GM12878 (cell line): ENCODE measurements around the gene ADK. TPM values are rescaled to one million over a fixed set of nuclear protein-coding genes. Genes with fewer than 3 reads are reported as not detected.

Source experiments
- ATAC-seq: fragments of 200-7000 bp; cut with Tn5 transposase; 3 replicates; pipeline ENCODE4 v1.9.1; 2020; ENCODE audit warnings: mild to moderate bottlenecking, moderate library complexity
- BruUV-seq: library from RNA; stranded (reverse); fragments of 400-500 nt; replicated peaks from 2 replicates; lab custom pipeline; 2021; lab: Mats Ljungman, UMichigan
- CTCF ChIA-PET: fragments of 300-600 bp; sonication (Branson Sonifier 250); formaldehyde crosslinking; extraction: SDS; loops from one replicate; lab custom pipeline; 2021; ENCODE audit warnings: inconsistent platforms; lab: Yijun Ruan, JAX
- POLR2A ChIA-PET: fragments of 350-600 bp; formaldehyde crosslinking; extraction: SDS; loops from one replicate; lab custom pipeline; 2021; ENCODE audit warnings: inconsistent platforms; lab: Charles Lee
- RAD21 ChIA-PET: fragments of 300-600 bp; sonication (Branson Sonifier 250); formaldehyde crosslinking; loops from one replicate; lab custom pipeline; 2023; ENCODE audit warnings: antibody characterized with exemption; ENCODE audit not compliant: unreplicated experiment; lab: Charles Lee
- SMC1A ChIA-PET: fragments of 300-600 bp; sonication (Branson Sonifier 250); formaldehyde crosslinking; loops from one replicate; lab custom pipeline; 2023; ENCODE audit not compliant: unreplicated experiment, uncharacterized antibody; lab: Charles Lee
- DNase-seq: peaks from one replicate; pipeline ENCODE4 v3.0.0-alpha.2; 2011; ENCODE audit warnings: low read depth, low spot score
- FAIRE-seq: peaks from 3 replicates; lab custom pipeline; 2011; peaks lifted over from hg19 to GRCh38; lab: Jason Lieb, UNC
- H2AFZ ChIP-seq: 2 replicates; pipeline ENCODE4 v1.6.0; 2011; ENCODE audit warnings: low read depth, low read length, control low read depth; ENCODE audit not compliant: control insufficient read depth
- H3K27ac ChIP-seq: 2 replicates; pipeline ENCODE4 v1.5.1; 2011; ENCODE audit warnings: control low read depth; ENCODE audit not compliant: control insufficient read depth, insufficient read depth
- H3K27me3 ChIP-seq, 2 experiments: replicated peaks in 1 of 2; 2 replicates each; pipeline versions ENCODE4 v1.6.0 to v1.6.1; 2011; ENCODE audit warnings: low read length in 1 of 2; ENCODE audit not compliant: control insufficient read depth in 2 of 2, insufficient read depth in 2 of 2
- H3K36me3 ChIP-seq, 2 experiments: 2 replicates each; pipeline ENCODE4 v1.5.1; 2011; ENCODE audit warnings: low read length in 1 of 2; ENCODE audit not compliant: control insufficient read depth in 2 of 2, insufficient read depth in 2 of 2
- H3K4me1 ChIP-seq: 2 replicates; pipeline ENCODE4 v1.6.1; 2011; ENCODE audit warnings: mild to moderate bottlenecking, low read length, moderate library complexity, mixed read lengths; ENCODE audit not compliant: control insufficient read depth, insufficient read depth
- H3K4me2 ChIP-seq: 2 replicates; pipeline ENCODE4 v1.6.0; 2011; ENCODE audit warnings: control low read depth; ENCODE audit not compliant: control insufficient read depth, insufficient read depth
- H3K4me3 ChIP-seq: fragments of 200-600 bp; sonication (generic); 2 replicates; pipeline ENCODE4 v1.5.1; 2016
- H3K79me2 ChIP-seq: 2 replicates; pipeline ENCODE4 v1.6.0; 2011; ENCODE audit warnings: low read length; ENCODE audit not compliant: control insufficient read depth, insufficient read depth
- H3K9ac ChIP-seq: 2 replicates; pipeline ENCODE4 v1.8.0; 2011; ENCODE audit warnings: low read length, control low read depth, mixed read lengths; ENCODE audit not compliant: control insufficient read depth, insufficient read depth
- H3K9me3 ChIP-seq: replicated peaks from 3 replicates; pipeline ENCODE4 v1.5.1; 2011; ENCODE audit warnings: mild to moderate bottlenecking, low read length; ENCODE audit not compliant: control insufficient read depth, insufficient read depth
- H4K20me1 ChIP-seq: 2 replicates; pipeline ENCODE4 v1.6.0; 2011; ENCODE audit not compliant: control insufficient read depth, insufficient read depth
- CHD1 ChIP-seq: IDR thresholded peaks from 2 replicates; pipeline ENCODE4 v1.6.1; 2012; ENCODE audit warnings: low read depth, low read length, improper control_type of control experiment
- JUNB ChIP-seq: IDR thresholded peaks from 2 replicates; pipeline ENCODE4 v1.6.1; 2016; ENCODE audit warnings: antibody characterized with exemption, mild to moderate bottlenecking
- NR2C1 ChIP-seq: fragments of 450-650 bp; IDR thresholded peaks from 2 replicates; pipeline ENCODE4 v1.6.1; 2017; ENCODE audit warnings: antibody characterized with exemption, mild to moderate bottlenecking, moderate library complexity
- SMARCA5 ChIP-seq: fragments of 450-650 bp; IDR thresholded peaks from 2 replicates; pipeline ENCODE4 v1.6.1; 2017; ENCODE audit warnings: mild to moderate bottlenecking
- ZNF274 ChIP-seq: IDR thresholded peaks from one replicate; pipeline ENCODE4 v1.8.0; 2011; ENCODE audit not compliant: insufficient read length, insufficient read depth
- in situ Hi-C: fragments of 300-500 bp; cut with MboI; formaldehyde crosslinking; loops from 9 replicates; pipeline ENCODE4 v1.14.3; 2018; ENCODE audit warnings: mixed read lengths
- intact Hi-C: fragments of 100-400 bp; cut with micrococcal nuclease; formaldehyde crosslinking; loops from one replicate; pipeline ENCODE4 v1.14.2; 2022; ENCODE audit not compliant: unreplicated experiment
- polyA plus RNA-seq, 11 experiments: library from polyadenylated mRNA; depleted of rRNA in 4 of 11; unstranded in 6 of 11; stranded (reverse) in 5 of 11; fragments of >200 nt; fragmentation: Nextera tagmentation in 4 of 11; fragmentation: Illumina TruSeq in 1 of 11; extraction: Ambion mirVana in 4 of 11; extraction: Trizol in 1 of 11; gene quantifications; 1 replicate in 1 of 11; 2 replicates in 10 of 11; pipeline versions ENCODE4 v1.2.1 to v1.2.3, GENCODE V29; 2011 to 2016; ENCODE audit warnings: inconsistent platforms in 2 of 11, missing spikeins in 2 of 11, low read depth in 1 of 11
- total RNA-seq, 4 experiments: library from RNA; depleted of rRNA in 3 of 4; stranded (reverse); fragments of >200 nt in 3 of 4; fragmentation: Illumina TruSeq in 1 of 4; extraction: Trizol in 1 of 4; gene quantifications; 2 replicates each; pipeline versions ENCODE4 v1.2.1 to v1.2.3, GENCODE V29; 2013 to 2021
- TF ChIP-seq, protein P1 (sequence below): fragments of 450-650 bp; IDR thresholded peaks from 2 replicates; pipeline ENCODE4 v1.6.1; 2017; ENCODE audit warnings: mild to moderate bottlenecking
- TF ChIP-seq, protein P2 (sequence below): fragments of 150-350 bp; IDR thresholded peaks from 2 replicates; pipeline ENCODE4 v1.6.1; 2016; ENCODE audit warnings: low read depth, low read length
- TF ChIP-seq, protein P3 (sequence below): fragments of 150-350 bp; IDR thresholded peaks from 2 replicates; pipeline ENCODE4 v1.6.1; 2014; ENCODE audit warnings: mild to moderate bottlenecking, low read depth, low read length
- TF ChIP-seq, protein P4 (sequence below): IDR thresholded peaks from 2 replicates; pipeline ENCODE4 v1.6.1; 2012; ENCODE audit warnings: improper control_type of control experiment, low read depth, low read length; ENCODE audit not compliant: insufficient replicate concordance
- TF ChIP-seq, protein P5 (sequence below): fragments of 450-650 bp; IDR thresholded peaks from 2 replicates; pipeline ENCODE4 v1.6.1; 2018; ENCODE audit warnings: borderline replicate concordance, mild to moderate bottlenecking; ENCODE audit not compliant: partially characterized antibody

ADK gene
- total and polyA plus RNA-seq, 10 of the 15 experiments (the other 5 are each of a cell fraction or from before 2014, with no cell fraction given): 42.0 to 151 (median 81.6) TPM

DNA sequence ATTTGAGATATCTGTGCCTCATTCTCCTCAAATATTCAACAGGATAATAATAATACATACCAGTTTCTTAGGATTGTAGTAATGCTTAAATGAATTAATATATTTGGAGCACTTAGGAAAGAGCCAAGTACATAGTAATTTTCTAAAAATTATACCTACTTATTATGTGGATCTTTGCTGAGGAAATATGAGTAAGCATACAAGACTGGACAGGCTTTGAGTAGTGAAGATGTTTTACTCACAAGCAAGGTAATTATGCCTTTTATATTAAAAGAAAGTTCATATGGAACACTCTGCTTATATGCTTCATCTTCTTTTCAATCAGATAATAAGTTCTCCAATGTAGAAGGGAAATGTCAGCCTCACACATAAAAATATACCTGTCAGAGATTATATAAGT is 337.9 kb downstream of the ADK start:
- in situ Hi-C loops: no loop called here
- ATAC-seq (no peak), FAIRE-seq (no peak), DNase-seq (no peak)
- Histone ChIP-seq H3K27ac (no peak overlapping the region), H2AFZ (no peak overlapping the region), H3K27me3 (no peaks in the 10 kb centered on the region), H3K4me1 (no peaks in the 10 kb centered on the region), H3K9ac (no peak overlapping the region), H3K36me3 (no peaks in the 10 kb centered on the region), H3K9me3 (no peaks in the 10 kb centered on the region), H4K20me1 (no peaks in the 10 kb centered on the region), H3K79me2 (no peaks in the 10 kb centered on the region), H3K4me3 (no peak overlapping the region), H3K4me2 (no peak overlapping the region)
- ChIA-PET POLR2A (no interaction called here), SMC1A (no interaction called here), CTCF (interaction anchor here (1.0 kb wide), 1 partner anchor 10 kb away, joined by 3 read pairs; no protein-coding TSS in a partner anchor), RAD21 (no interaction called here)
- no TSS peak for BruUV-seq
- intact Hi-C loops: no loop called here
- TF ChIP-seq, protein P1, sequence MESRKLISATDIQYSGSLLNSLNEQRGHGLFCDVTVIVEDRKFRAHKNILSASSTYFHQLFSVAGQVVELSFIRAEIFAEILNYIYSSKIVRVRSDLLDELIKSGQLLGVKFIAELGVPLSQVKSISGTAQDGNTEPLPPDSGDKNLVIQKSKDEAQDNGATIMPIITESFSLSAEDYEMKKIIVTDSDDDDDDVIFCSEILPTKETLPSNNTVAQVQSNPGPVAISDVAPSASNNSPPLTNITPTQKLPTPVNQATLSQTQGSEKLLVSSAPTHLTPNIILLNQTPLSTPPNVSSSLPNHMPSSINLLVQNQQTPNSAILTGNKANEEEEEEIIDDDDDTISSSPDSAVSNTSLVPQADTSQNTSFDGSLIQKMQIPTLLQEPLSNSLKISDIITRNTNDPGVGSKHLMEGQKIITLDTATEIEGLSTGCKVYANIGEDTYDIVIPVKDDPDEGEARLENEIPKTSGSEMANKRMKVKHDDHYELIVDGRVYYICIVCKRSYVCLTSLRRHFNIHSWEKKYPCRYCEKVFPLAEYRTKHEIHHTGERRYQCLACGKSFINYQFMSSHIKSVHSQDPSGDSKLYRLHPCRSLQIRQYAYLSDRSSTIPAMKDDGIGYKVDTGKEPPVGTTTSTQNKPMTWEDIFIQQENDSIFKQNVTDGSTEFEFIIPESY: no peak
- no peak for TF ChIP-seq NR2C1
- no peak for TF ChIP-seq CHD1
- TF ChIP-seq, protein P2, sequence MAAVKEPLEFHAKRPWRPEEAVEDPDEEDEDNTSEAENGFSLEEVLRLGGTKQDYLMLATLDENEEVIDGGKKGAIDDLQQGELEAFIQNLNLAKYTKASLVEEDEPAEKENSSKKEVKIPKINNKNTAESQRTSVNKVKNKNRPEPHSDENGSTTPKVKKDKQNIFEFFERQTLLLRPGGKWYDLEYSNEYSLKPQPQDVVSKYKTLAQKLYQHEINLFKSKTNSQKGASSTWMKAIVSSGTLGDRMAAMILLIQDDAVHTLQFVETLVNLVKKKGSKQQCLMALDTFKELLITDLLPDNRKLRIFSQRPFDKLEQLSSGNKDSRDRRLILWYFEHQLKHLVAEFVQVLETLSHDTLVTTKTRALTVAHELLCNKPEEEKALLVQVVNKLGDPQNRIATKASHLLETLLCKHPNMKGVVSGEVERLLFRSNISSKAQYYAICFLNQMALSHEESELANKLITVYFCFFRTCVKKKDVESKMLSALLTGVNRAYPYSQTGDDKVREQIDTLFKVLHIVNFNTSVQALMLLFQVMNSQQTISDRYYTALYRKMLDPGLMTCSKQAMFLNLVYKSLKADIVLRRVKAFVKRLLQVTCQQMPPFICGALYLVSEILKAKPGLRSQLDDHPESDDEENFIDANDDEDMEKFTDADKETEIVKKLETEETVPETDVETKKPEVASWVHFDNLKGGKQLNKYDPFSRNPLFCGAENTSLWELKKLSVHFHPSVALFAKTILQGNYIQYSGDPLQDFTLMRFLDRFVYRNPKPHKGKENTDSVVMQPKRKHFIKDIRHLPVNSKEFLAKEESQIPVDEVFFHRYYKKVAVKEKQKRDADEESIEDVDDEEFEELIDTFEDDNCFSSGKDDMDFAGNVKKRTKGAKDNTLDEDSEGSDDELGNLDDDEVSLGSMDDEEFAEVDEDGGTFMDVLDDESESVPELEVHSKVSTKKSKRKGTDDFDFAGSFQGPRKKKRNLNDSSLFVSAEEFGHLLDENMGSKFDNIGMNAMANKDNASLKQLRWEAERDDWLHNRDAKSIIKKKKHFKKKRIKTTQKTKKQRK: no peak
- TF ChIP-seq, protein P3, sequence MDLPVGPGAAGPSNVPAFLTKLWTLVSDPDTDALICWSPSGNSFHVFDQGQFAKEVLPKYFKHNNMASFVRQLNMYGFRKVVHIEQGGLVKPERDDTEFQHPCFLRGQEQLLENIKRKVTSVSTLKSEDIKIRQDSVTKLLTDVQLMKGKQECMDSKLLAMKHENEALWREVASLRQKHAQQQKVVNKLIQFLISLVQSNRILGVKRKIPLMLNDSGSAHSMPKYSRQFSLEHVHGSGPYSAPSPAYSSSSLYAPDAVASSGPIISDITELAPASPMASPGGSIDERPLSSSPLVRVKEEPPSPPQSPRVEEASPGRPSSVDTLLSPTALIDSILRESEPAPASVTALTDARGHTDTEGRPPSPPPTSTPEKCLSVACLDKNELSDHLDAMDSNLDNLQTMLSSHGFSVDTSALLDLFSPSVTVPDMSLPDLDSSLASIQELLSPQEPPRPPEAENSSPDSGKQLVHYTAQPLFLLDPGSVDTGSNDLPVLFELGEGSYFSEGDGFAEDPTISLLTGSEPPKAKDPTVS: no peak
- no peak for TF ChIP-seq ZNF274
- TF ChIP-seq, protein P4, sequence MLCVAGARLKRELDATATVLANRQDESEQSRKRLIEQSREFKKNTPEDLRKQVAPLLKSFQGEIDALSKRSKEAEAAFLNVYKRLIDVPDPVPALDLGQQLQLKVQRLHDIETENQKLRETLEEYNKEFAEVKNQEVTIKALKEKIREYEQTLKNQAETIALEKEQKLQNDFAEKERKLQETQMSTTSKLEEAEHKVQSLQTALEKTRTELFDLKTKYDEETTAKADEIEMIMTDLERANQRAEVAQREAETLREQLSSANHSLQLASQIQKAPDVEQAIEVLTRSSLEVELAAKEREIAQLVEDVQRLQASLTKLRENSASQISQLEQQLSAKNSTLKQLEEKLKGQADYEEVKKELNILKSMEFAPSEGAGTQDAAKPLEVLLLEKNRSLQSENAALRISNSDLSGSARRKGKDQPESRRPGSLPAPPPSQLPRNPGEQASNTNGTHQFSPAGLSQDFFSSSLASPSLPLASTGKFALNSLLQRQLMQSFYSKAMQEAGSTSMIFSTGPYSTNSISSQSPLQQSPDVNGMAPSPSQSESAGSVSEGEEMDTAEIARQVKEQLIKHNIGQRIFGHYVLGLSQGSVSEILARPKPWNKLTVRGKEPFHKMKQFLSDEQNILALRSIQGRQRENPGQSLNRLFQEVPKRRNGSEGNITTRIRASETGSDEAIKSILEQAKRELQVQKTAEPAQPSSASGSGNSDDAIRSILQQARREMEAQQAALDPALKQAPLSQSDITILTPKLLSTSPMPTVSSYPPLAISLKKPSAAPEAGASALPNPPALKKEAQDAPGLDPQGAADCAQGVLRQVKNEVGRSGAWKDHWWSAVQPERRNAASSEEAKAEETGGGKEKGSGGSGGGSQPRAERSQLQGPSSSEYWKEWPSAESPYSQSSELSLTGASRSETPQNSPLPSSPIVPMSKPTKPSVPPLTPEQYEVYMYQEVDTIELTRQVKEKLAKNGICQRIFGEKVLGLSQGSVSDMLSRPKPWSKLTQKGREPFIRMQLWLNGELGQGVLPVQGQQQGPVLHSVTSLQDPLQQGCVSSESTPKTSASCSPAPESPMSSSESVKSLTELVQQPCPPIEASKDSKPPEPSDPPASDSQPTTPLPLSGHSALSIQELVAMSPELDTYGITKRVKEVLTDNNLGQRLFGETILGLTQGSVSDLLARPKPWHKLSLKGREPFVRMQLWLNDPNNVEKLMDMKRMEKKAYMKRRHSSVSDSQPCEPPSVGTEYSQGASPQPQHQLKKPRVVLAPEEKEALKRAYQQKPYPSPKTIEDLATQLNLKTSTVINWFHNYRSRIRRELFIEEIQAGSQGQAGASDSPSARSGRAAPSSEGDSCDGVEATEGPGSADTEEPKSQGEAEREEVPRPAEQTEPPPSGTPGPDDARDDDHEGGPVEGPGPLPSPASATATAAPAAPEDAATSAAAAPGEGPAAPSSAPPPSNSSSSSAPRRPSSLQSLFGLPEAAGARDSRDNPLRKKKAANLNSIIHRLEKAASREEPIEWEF: no peak
- TF ChIP-seq SMARCA5: no peak
- no peak for TF ChIP-seq JUNB
- TF ChIP-seq, protein P5, sequence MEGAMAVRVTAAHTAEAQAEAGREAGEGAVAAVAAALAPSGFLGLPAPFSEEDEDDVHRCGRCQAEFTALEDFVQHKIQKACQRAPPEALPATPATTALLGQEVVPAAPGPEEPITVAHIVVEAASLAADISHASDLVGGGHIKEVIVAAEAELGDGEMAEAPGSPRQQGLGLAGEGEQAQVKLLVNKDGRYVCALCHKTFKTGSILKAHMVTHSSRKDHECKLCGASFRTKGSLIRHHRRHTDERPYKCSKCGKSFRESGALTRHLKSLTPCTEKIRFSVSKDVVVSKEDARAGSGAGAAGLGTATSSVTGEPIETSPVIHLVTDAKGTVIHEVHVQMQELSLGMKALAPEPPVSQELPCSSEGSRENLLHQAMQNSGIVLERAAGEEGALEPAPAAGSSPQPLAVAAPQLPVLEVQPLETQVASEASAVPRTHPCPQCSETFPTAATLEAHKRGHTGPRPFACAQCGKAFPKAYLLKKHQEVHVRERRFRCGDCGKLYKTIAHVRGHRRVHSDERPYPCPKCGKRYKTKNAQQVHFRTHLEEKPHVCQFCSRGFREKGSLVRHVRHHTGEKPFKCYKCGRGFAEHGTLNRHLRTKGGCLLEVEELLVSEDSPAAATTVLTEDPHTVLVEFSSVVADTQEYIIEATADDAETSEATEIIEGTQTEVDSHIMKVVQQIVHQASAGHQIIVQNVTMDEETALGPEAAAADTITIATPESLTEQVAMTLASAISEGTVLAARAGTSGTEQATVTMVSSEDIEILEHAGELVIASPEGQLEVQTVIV: no peak
